Fibroblast of skin of right biceps (primary cell): ENCODE results near the gene USP10.

ENCODE experiments used
- DNase-seq: peaks from one replicate; pipeline ENCODE4 v3.0.0-alpha.2; 2013

Gene USP10

DNA sequence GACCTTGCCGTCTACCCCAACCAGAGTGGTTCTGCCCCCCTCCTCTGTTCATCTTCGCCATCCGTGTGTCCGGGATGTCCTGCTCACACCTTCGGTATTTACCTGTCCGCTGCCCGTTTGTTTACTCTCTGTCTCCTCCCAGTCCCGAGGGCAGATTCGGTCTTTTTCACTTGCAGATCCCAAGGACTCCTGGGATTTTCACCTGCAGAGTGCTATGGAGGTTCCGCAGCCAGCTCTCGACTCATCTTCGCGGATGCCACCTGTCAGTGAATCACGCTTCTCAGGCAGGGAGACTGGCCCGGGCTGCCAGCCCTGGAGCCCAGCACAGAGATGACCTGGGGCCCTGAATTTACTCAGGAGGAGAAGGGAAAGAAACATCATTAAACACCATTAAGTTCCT lies 128.1 kb downstream of the USP10 start:
- no peak for DNase-seq

DNA sequence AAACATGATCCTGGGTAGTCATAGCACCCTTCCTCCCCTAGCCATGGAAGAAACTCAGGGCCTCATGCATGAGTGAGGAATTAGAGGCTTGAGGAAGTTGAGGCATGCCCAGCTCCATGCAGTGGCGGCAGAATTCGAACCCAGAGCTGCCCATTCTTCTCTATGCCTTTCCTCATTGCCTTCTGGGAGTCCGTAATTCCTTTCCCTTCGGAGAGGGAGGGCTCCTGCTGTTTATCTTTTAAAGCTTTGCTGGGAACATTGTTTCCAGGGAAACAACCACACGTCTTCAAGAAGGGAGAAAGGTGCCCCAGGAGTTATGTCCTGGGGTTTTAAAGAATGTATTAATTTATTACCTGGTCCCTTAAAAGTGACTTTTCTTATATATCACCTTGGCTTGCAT lies 128.5 kb downstream of the USP10 start:
- no peak for DNase-seq
